ENCODE data around the gene ACADS. TPM values are rescaled to one million over a fixed set of nuclear protein-coding genes. Genes with fewer than 3 reads are reported as not detected.
A peak's percentile ranks its signal among the peaks of the same experiment; 100 is the strongest.

The ACADS gene
- total RNA-seq, 4 donors from 2014 or later: 30.5 to 55.1 (median 40.3) TPM

DNA sequence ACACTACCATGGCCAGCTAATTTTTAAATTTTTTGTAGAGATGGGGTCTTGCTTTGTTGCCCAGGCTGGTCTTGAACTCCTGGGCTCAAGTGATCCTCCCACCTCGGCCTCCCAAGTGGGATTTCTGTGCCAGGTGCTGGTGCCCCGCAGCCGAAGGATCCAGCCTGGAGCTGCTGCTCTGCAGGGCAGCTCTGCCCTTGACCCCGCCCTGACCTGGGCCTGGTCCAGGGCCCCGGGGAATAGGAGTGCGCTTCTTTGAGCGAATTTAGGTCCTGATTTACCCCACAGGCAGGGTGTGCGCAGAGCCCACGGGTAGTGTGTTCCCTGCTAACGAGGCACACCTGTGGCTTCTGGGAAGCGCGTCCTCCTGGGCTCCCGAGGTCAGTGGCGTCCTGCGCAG is 15.2 kb downstream of the ACADS start:
- whole genome bisulfite sequencing, 2 donors (ENCODE audit: low coverage in 1 of 2): 100% methylated on average over 1 of the region's 15 CpGs
- Histone ChIP-seq H3K4me1 (no peaks in the 10 kb centered on the region), H3K27ac (no peak overlapping the region), H3K27me3 (no peaks in the 10 kb centered on the region), H3K4me3 (no peak overlapping the region), H3K9me3 (no peaks in the 10 kb centered on the region), H3K36me3 (peaks cover 0 to 30% of the 10 kb centered on the region in 2 donors)
- TF ChIP-seq EP300 (IDR thresholded peaks at IDR 0.05) (no peak), POLR2A (IDR thresholded peaks at IDR 0.05) (no peak), POLR2AphosphoS5 (IDR thresholded peaks at IDR 0.05) (no peak)
- TF ChIP-seq, protein P1, sequence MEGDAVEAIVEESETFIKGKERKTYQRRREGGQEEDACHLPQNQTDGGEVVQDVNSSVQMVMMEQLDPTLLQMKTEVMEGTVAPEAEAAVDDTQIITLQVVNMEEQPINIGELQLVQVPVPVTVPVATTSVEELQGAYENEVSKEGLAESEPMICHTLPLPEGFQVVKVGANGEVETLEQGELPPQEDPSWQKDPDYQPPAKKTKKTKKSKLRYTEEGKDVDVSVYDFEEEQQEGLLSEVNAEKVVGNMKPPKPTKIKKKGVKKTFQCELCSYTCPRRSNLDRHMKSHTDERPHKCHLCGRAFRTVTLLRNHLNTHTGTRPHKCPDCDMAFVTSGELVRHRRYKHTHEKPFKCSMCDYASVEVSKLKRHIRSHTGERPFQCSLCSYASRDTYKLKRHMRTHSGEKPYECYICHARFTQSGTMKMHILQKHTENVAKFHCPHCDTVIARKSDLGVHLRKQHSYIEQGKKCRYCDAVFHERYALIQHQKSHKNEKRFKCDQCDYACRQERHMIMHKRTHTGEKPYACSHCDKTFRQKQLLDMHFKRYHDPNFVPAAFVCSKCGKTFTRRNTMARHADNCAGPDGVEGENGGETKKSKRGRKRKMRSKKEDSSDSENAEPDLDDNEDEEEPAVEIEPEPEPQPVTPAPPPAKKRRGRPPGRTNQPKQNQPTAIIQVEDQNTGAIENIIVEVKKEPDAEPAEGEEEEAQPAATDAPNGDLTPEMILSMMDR (IDR thresholded peaks at IDR 0.05): no peak
- no peak for ATAC-seq

DNA sequence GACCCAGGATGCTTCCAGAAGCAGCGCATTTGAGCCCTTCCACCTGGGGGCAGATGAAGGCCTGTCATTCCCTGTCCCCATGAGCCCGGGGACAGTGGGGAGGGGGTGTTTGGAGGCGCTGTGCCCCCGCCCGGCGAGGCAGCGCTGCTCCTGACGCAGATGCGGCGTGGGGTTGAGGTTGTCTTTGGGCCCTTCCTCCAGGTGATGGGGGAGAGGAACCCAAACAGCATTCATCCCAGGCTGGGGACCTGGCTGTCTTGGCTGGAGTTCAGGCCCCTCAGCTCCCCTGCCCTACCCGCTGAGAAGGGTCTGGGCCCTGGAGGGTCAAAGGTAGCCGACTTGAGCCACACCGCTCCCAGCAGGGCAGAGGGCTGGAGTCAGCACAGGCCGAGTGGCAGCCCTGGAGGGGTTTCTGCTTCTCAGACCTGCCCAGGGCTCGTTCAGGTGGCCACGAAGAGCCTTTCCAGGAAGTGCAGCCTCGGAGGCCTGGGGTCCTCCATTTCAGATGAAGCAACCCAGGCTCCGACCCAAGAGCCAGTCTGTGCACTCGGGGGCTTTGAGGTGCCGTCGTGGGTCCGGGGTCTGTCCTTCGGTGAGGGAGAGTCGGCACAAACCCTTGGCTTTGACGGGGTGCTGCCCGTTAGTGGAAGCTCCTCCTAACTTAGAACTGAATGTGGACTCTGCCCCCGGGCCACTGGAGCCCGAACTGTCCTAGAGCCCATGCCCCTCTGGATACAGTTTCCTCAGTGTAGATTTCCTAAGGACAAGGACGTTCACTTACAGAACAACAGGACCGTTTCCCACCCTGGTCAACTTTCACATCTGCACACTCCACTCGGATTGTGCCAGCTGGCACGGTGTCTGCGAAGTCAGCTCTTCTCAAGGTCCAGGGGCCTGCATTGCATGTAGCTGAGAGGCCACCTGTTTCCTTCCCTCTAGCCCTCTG is 16.1 kb downstream of the ACADS start:
- TF ChIP-seq EP300 (IDR thresholded peaks at IDR 0.05): no peak
- no peak for TF ChIP-seq POLR2AphosphoS5 (IDR thresholded peaks at IDR 0.05)
- TF ChIP-seq, protein P1 (IDR thresholded peaks at IDR 0.05): no peak
- TF ChIP-seq POLR2A (IDR thresholded peaks at IDR 0.05): no peak
- no peak overlapping the region for H3K27ac ChIP-seq
- H3K4me1 ChIP-seq: no peaks in the 10 kb centered on the region
- peaks cover 0 to 30% of the 10 kb centered on the region in 2 donors for H3K36me3 ChIP-seq
- 53 to 58% methylated on average over 4 to 10 of the region's 33 CpGs for WGBS, 2 donors (ENCODE audit: low coverage in 1 of 2)
- no peak overlapping the region for H3K4me3 ChIP-seq
- no peaks in the 10 kb centered on the region for H3K9me3 ChIP-seq
- ATAC-seq: peak; percentile 32
- H3K27me3 ChIP-seq: no peaks in the 10 kb centered on the region

DNA sequence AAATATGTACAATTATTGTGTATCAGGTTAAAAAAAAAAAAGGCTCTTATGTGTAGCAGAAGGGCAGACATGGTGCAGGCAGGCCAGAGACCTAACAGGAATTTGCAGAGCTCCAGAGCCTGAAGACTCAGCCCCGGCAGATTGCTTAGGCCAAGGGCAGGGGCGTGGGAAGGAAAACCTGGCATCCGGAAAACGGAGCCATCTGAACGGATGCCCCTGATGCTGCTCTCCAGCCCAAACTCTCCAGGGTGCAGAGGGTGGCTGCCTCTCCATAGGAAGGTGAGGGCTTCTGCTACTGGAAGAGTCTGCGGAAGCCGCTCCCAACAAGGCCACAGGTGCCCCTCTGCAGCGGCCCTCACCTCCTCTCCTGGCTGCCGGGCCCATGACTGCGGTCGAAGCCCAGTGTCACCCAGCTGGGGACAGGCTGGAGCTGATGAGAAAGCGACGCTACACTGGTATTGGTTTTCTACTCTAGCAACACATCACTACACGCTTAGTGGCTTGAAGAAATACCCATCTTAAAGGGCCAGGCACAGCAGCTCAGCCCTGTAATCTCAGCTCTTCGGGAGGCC is 19.4 kb downstream of the ACADS start:
- no peaks in the 10 kb centered on the region for H3K36me3 ChIP-seq
- H3K4me1 ChIP-seq: no peaks in the 10 kb centered on the region
- no peaks in the 10 kb centered on the region for H3K9me3 ChIP-seq
- no peak for TF ChIP-seq POLR2A (IDR thresholded peaks at IDR 0.05)
- TF ChIP-seq, protein P1 (IDR thresholded peaks at IDR 0.05): no peak
- no peak for TF ChIP-seq POLR2AphosphoS5 (IDR thresholded peaks at IDR 0.05)
- TF ChIP-seq EP300 (IDR thresholded peaks at IDR 0.05): no peak
- ATAC-seq: no peak
- H3K27me3 ChIP-seq: no peaks in the 10 kb centered on the region
- no peak overlapping the region for H3K27ac ChIP-seq
- H3K4me3 ChIP-seq: no peak overlapping the region
- 74% methylated on average over 4 of the region's 15 CpGs; no CpG with 5 or more reads in 1 of the 2 donors for WGBS, 2 donors (ENCODE audit: low coverage in 1 of 2)

DNA sequence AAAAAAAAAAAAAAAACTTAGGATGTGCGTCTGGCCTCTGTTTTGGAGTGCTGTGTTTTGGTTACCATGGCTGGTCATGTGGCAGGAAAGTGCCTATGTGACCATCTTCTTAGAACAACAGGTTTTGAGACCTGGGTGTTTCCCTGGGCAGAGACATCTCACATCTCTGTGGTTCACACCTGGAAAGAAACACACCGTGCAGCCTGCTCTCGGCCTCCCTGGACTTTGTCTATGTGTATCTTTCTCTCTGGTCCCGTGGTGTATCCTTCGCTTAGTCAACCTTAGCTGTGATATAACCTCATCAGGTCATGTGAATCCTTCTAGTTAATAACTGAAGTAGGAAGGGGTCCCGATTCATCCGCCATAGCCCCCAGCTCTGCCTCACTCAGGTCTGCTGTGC is 22.6 kb downstream of the ACADS start:
- Histone ChIP-seq H3K9me3 (no peaks in the 10 kb centered on the region), H3K27me3 (no peaks in the 10 kb centered on the region), H3K27ac (no peak overlapping the region), H3K36me3 (no peaks in the 10 kb centered on the region), H3K4me3 (no peak overlapping the region), H3K4me1 (no peaks in the 10 kb centered on the region)
- TF ChIP-seq POLR2A (IDR thresholded peaks at IDR 0.05) (no peak), EP300 (IDR thresholded peaks at IDR 0.05) (no peak), POLR2AphosphoS5 (IDR thresholded peaks at IDR 0.05) (no peak)
- TF ChIP-seq, protein P1 (IDR thresholded peaks at IDR 0.05): no peak
- WGBS, 2 donors (ENCODE audit: low coverage in 1 of 2): 76% methylated on average over 7 of the region's 7 CpGs; no CpG with 5 or more reads in 1 of the 2 donors
- no peak for ATAC-seq
